Upper lobe of left lung (tissue), 4 donors: ENCODE data around the gene NLGN2.

ENCODE experiments used
- CTCF ChIP-seq, 6 experiments: fragments of 450-650 bp in 4 of 6; fragments of 200-600 bp in 2 of 6; sonication (generic) in 2 of 6; IDR thresholded peaks; one replicate each; pipeline ENCODE4 v1.5.1; 2016 to 2019; ENCODE audit warnings: antibody characterized with exemption in 6 of 6
- POLR2A ChIP-seq, 4 donors: fragments of 450-650 bp; IDR thresholded peaks; one replicate each; pipeline ENCODE4 v1.5.1; 2016 to 2017; ENCODE audit warnings: antibody characterized with exemption in 4 of 4, mild to moderate bottlenecking in 2 of 4
- POLR2AphosphoS5 ChIP-seq, 2 donors: sonication (generic); formaldehyde crosslinking; IDR thresholded peaks; one replicate each; pipeline ENCODE4 v1.5.1; 2017; ENCODE audit warnings: antibody characterized with exemption in 2 of 2

- TF ChIP-seq CTCF (IDR thresholded peaks at IDR 0.05): no peak
- TF ChIP-seq POLR2A (IDR thresholded peaks at IDR 0.05): no peak
- TF ChIP-seq POLR2AphosphoS5 (IDR thresholded peaks at IDR 0.05): no peak
These were observed 18.7 kb downstream of the NLGN2 start for GRCh38 chr17:7426203-7426863.
